HepG2 (cell line): ENCODE results near the gene INSIG1. TPM values are rescaled to one million over a fixed set of nuclear protein-coding genes. Genes with fewer than 3 reads are reported as not detected.

Experiments used
- ATAC-seq: fragments of 200-7000 bp; cut with Tn5 transposase; 3 replicates; pipeline ENCODE4 v1.9.1; 2020; ENCODE audit warnings: mild to moderate bottlenecking, moderate library complexity
- BruUV-seq: library from RNA; stranded (reverse); fragments of 400-500 nt; replicated peaks from 2 replicates; lab custom pipeline; 2021; lab: Mats Ljungman, UMichigan
- CTCF ChIA-PET: fragments of 300-600 bp; formaldehyde crosslinking; extraction: SDS; loops from one replicate; lab custom pipeline; 2021; ENCODE audit warnings: low total read pairs, inconsistent platforms, low intra/inter-chr PET ratio; lab: Yijun Ruan, JAX
- POLR2A ChIA-PET: fragments of 350-600 bp; sonication (Branson Sonifier 250); formaldehyde crosslinking; loops from one replicate; lab custom pipeline; 2020; ENCODE audit warnings: antibody characterized with exemption, inconsistent platforms; lab: Yijun Ruan, JAX
- DNase-seq: peaks from one replicate; pipeline ENCODE4 v3.0.0-alpha.2; 2015; ENCODE audit warnings: low spot score
- FAIRE-seq: peaks from 3 replicates; lab custom pipeline; 2011; peaks lifted over from hg19 to GRCh38; lab: Jason Lieb, UNC
- H2AFZ ChIP-seq: one replicate; pipeline ENCODE4 v1.6.1; 2011; ENCODE audit warnings: low read length, inconsistent platforms
- H3K27ac ChIP-seq: fragments of 300-600 bp; 3 replicates; pipeline ENCODE4 v1.8.0; 2011; ENCODE audit warnings: mixed run types, mild to moderate bottlenecking, mixed read lengths, low read length, inconsistent platforms; ENCODE audit not compliant: insufficient read depth; ENCODE audit errors: extremely low read length
- H3K27me3 ChIP-seq, 2 experiments: fragments of 200-600 bp in 1 of 2; 2 replicates in 1 of 2; 3 replicates in 1 of 2; pipeline versions ENCODE4 v1.6.0 to v1.8.0; 2011; ENCODE audit warnings: low read length in 2 of 2, mild to moderate bottlenecking in 2 of 2, moderate library complexity in 2 of 2, inconsistent platforms in 1 of 2; ENCODE audit not compliant: insufficient read depth in 2 of 2, control insufficient read depth in 1 of 2
- H3K36me3 ChIP-seq, 2 experiments: fragments of 200-600 bp in 1 of 2; replicated peaks in 1 of 2; 2 replicates in 1 of 2; 3 replicates in 1 of 2; pipeline versions ENCODE4 v1.5.1 to v1.8.0; 2011; ENCODE audit warnings: low read length in 2 of 2, inconsistent platforms in 1 of 2; ENCODE audit not compliant: insufficient read depth in 2 of 2, control insufficient read depth in 1 of 2
- H3K4me1 ChIP-seq: 2 replicates; pipeline ENCODE4 v1.5.1; 2012; ENCODE audit warnings: low read length, inconsistent platforms; ENCODE audit not compliant: insufficient read depth
- H3K4me2 ChIP-seq: 2 replicates; pipeline ENCODE4 v1.6.0; 2011; ENCODE audit warnings: low read depth, low read length, inconsistent platforms
- H3K4me3 ChIP-seq, 3 experiments: fragments of 200-600 bp in 1 of 3; sonication (generic), shearing (Covaris generic) in 1 of 3; replicated peaks in 1 of 3; 2 replicates each; pipeline ENCODE4 v1.5.1; 2011 to 2016; ENCODE audit warnings: low read length in 3 of 3, inconsistent platforms in 2 of 3, low read depth in 2 of 3, mild to moderate bottlenecking in 2 of 3, control low read depth in 1 of 3, mixed read lengths in 1 of 3; ENCODE audit not compliant: insufficient read depth in 1 of 3
- H3K79me2 ChIP-seq: one replicate; pipeline ENCODE4 v1.6.1; 2011; ENCODE audit warnings: low read length, inconsistent platforms; ENCODE audit not compliant: insufficient read depth
- H3K9ac ChIP-seq: 2 replicates; pipeline ENCODE4 v1.6.0; 2011; ENCODE audit warnings: mild to moderate bottlenecking, low read depth, low read length, inconsistent platforms; ENCODE audit not compliant: insufficient read depth
- H3K9me3 ChIP-seq: 2 replicates; pipeline ENCODE4 v1.5.1; 2012; ENCODE audit warnings: mild to moderate bottlenecking, low read length
- H4K20me1 ChIP-seq: 2 replicates; pipeline ENCODE4 v1.6.0; 2011; ENCODE audit warnings: inconsistent platforms, mild to moderate bottlenecking, low read length, moderate library complexity; ENCODE audit not compliant: insufficient read depth
- ESRRA ChIP-seq: sonication (generic); formaldehyde crosslinking; IDR thresholded peaks from 2 replicates; pipeline ENCODE4 v1.5.1; 2020; ENCODE audit warnings: mild to moderate bottlenecking, low read depth, missing genetic modification reagents
- FOSL1 ChIP-seq: sonication (generic); formaldehyde crosslinking; IDR thresholded peaks from 2 replicates; pipeline ENCODE4 v1.9.0; 2021; ENCODE audit warnings: missing genetic modification reagents, borderline replicate concordance
- MAFK ChIP-seq, 2 experiments: IDR thresholded peaks in 1 of 2; conservative IDR thresholded peaks in 1 of 2; 2 replicates each; pipeline ENCODE4 v1.6.1; 2011; ENCODE audit warnings: improper control_type of control experiment in 2 of 2, low read length in 2 of 2
- MYC ChIP-seq: sonication (generic); formaldehyde crosslinking; IDR thresholded peaks from 2 replicates; pipeline ENCODE4 v1.9.0; 2021; ENCODE audit warnings: missing genetic modification reagents, borderline replicate concordance
- ONECUT2 ChIP-seq: sonication (generic); formaldehyde crosslinking; IDR thresholded peaks from 2 replicates; pipeline ENCODE4 v1.4.0; 2020; ENCODE audit warnings: missing genetic modification reagents
- U2AF2 ChIP-seq: fragments of 200-400 bp; formaldehyde crosslinking; IDR thresholded peaks from 2 replicates; pipeline ENCODE4 v1.6.1; 2017; ENCODE audit warnings: low read depth, mild to moderate bottlenecking, low read length
- ZFP36L1 ChIP-seq: sonication (generic); formaldehyde crosslinking; IDR thresholded peaks from 2 replicates; pipeline ENCODE4 v1.8.0; 2022; ENCODE audit warnings: mild to moderate bottlenecking, missing genetic modification reagents, moderate library complexity
- ZMAT3 ChIP-seq: sonication (generic); formaldehyde crosslinking; conservative IDR thresholded peaks from 2 replicates; pipeline ENCODE4 v1.7.0; 2021; ENCODE audit warnings: missing genetic modification reagents
- ZMYM3 ChIP-seq: sonication (generic); formaldehyde crosslinking; IDR thresholded peaks from 2 replicates; pipeline ENCODE4 v1.5.1; 2020; ENCODE audit warnings: mild to moderate bottlenecking, missing genetic modification reagents
- ZNF629 ChIP-seq: sonication (generic); formaldehyde crosslinking; conservative IDR thresholded peaks from 2 replicates; pipeline ENCODE4 v1.5.0; 2020; ENCODE audit warnings: missing genetic modification reagents
- ZSCAN22 ChIP-seq: sonication (generic); formaldehyde crosslinking; IDR thresholded peaks from 2 replicates; pipeline ENCODE4 v1.4.0; 2020; ENCODE audit warnings: mild to moderate bottlenecking, missing genetic modification reagents
- ZSCAN29 ChIP-seq: sonication (generic); formaldehyde crosslinking; conservative IDR thresholded peaks from 2 replicates; pipeline ENCODE4 v1.4.0; 2020; ENCODE audit warnings: mild to moderate bottlenecking, missing genetic modification reagents
- WGBS: methylation state at CpG from one replicate; pipeline ENCODE4 v1.1.6; 2017; ENCODE audit warnings: low lambda C conversion rate; 5-methylcytosine and 5-hydroxymethylcytosine counted together
- in situ Hi-C: cut with HindIII; loops from 2 replicates; pipeline ENCODE4 v1.10.0; 2017; ENCODE audit warnings: low pct_unique_long_range_greater_than_20kb; ENCODE audit not compliant: extremely low pct_ligation_motif_present
- intact Hi-C: fragments of 100-400 bp; cut with micrococcal nuclease; formaldehyde crosslinking; loops from one replicate; pipeline ENCODE4 v1.10.0; 2022; ENCODE audit not compliant: unreplicated experiment
- polyA plus RNA-seq, 8 experiments: library from polyadenylated mRNA; depleted of rRNA in 3 of 8; stranded (reverse) in 7 of 8; unstranded in 1 of 8; fragments of >200 nt; fragmentation: Illumina TruSeq in 4 of 8; extraction: Trizol in 4 of 8; gene quantifications; 2 replicates each; pipeline versions ENCODE4 v1.2.1 to v1.2.3, GENCODE V29; 2011 to 2016; ENCODE audit warnings: low read depth in 4 of 8, missing spikeins in 1 of 8, mixed read lengths in 1 of 8; ENCODE audit not compliant: insufficient read depth in 1 of 8
- total RNA-seq, 5 experiments: library from RNA; depleted of rRNA; stranded (reverse); fragments of >200 nt; fragmentation: Illumina TruSeq; extraction: Trizol; gene quantifications; 2 replicates each; pipeline ENCODE4 v1.2.3, GENCODE V29; 2016; ENCODE audit warnings: low read depth in 1 of 5
- TF ChIP-seq, protein P1 (sequence below): IDR thresholded peaks from 2 replicates; pipeline ENCODE4 v1.6.1; 2016; ENCODE audit warnings: control low read depth
- TF ChIP-seq, protein P2 (sequence below): sonication (generic); formaldehyde crosslinking; IDR thresholded peaks from 2 replicates; pipeline ENCODE4 v1.8.1; 2023; ENCODE audit warnings: mild to moderate bottlenecking, missing genetic modification reagents

INSIG1 gene
- total and polyA plus RNA-seq, 2 of the 13 experiments (the other 11 are each of a cell fraction or from before 2014, with no cell fraction given), result 0.07 to 0.11 TPM

DNA sequence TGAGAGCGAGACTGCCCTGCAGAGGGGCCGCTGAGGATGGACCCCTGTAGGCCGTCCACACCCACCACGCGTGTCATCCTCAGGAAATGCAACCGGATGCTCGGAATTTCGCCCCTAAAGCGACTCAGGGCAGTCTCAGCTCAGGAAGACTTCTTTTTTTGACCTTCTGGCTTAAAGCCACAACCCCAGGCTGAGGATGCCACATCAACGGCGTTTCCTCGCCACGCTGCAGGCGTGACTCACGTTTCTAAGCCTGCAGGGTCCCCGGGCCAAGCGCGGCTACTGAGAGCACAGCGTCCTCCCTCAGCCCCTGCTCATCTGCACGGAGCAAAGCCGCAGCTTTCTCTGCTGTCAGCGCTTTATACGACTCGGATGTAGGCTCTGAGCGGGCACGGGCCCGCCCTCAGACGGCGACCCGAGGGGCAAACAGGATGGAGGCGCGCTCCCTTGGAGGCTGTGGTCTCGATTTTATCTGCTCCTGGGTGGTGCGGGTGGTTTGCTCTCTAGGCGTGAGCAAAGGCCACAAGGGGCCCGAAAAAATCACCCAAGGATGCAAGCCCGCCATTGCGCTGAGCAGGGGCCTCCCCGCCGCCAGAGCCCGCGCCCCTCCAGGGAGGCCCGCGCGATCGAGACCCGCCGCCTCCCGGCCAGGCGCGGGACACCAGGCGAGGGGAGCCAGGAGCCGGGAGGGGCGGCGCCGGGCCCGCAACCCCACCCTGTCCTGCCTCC, 726 bp upstream of the INSIG1 start:
- ChIA-PET POLR2A (no interaction called here), CTCF (no interaction called here)
- TF ChIP-seq MAFK (conservative IDR thresholded peaks at IDR 0.05 in 1 of 2, IDR thresholded peaks at IDR 0.05 in 1 of 2; ENCODE audit: low read length in 2 of 2) (no peak), MYC (CRISPR knock-in tag) (no peak)
- Histone ChIP-seq H3K27me3 (peaks cover 0 to 26% of the 10 kb centered on the region in 2 experiments; a peak in 4 of 5 replicates), H3K4me2 (no peak overlapping the region), H3K27ac (no peak overlapping the region), H2AFZ (no peak overlapping the region), H3K9me3 (no peaks in the 10 kb centered on the region), H4K20me1 (no peaks in the 10 kb centered on the region), H3K4me3 (no peak overlapping the region), H3K36me3 (no peaks in the 10 kb centered on the region), H3K79me2 (no peaks in the 10 kb centered on the region), H3K4me1 (no peaks in the 10 kb centered on the region), H3K9ac (no peak overlapping the region)
- intact Hi-C loops (no loop called here), in situ Hi-C loops (no loop called here)
- no peak for DNase-seq
- WGBS, result 84% methylated on average over 47 of the region's 57 CpGs
- ATAC-seq, result no peak; the same call in 2 of the 3 replicates
- no TSS peak for BruUV-seq
- FAIRE-seq, result no peak

DNA sequence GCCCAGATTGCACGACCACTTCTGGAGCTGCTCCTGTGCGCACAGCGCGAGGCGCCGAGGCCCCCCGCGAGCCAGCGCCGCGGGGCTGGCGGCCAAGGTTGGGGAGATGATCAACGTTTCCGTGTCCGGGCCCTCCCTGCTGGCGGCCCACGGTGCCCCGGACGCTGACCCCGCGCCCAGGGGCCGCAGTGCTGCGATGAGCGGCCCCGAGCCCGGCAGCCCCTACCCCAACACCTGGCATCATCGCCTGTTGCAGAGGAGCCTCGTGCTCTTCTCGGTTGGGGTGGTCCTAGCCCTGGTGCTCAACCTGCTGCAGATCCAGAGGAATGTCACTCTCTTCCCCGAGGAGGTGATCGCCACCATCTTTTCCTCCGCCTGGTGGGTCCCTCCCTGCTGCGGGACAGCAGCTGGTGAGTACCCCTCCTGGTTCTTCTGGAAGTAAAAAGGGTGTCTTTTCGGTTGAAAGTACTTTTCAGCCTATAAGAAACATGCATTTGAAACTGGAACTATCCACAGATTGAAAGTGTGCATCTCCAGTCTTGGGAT, 683 bp downstream of the INSIG1 start:
- FAIRE-seq (no peak), DNase-seq (no peak), ATAC-seq (peak; percentile 36; the same call in 2 of the 3 replicates)
- Histone ChIP-seq H4K20me1 (no peaks in the 10 kb centered on the region), H3K4me3 (no peak overlapping the region), H3K27ac (no peak overlapping the region), H3K9me3 (no peaks in the 10 kb centered on the region), H3K4me1 (no peaks in the 10 kb centered on the region), H3K9ac (no peak overlapping the region), H3K27me3 (peaks cover 0 to 27% of the 10 kb centered on the region in 2 experiments; a peak in 4 of 5 replicates), H2AFZ (no peak overlapping the region), H3K79me2 (no peaks in the 10 kb centered on the region), H3K36me3 (no peaks in the 10 kb centered on the region), H3K4me2 (no peak overlapping the region)
- BruUV-seq, result no TSS peak
- intact Hi-C loops (no loop called here), in situ Hi-C loops (no loop called here)
- ChIA-PET POLR2A (no interaction called here), CTCF (no interaction called here)
- WGBS, result 33% methylated on average over 15 of the region's 34 CpGs
- TF ChIP-seq FOSL1 (no peak), ZNF629 (CRISPR knock-in tag) (no peak), U2AF2 (no peak), ZSCAN22 (CRISPR knock-in tag) (no peak), ZSCAN29 (CRISPR knock-in tag) (no peak), ZMAT3 (CRISPR knock-in tag) (no peak), ONECUT2 (CRISPR knock-in tag) (no peak), ZMYM3 (no peak), ZFP36L1 (CRISPR knock-in tag) (no peak), ESRRA (no peak)
- TF ChIP-seq, protein P1, sequence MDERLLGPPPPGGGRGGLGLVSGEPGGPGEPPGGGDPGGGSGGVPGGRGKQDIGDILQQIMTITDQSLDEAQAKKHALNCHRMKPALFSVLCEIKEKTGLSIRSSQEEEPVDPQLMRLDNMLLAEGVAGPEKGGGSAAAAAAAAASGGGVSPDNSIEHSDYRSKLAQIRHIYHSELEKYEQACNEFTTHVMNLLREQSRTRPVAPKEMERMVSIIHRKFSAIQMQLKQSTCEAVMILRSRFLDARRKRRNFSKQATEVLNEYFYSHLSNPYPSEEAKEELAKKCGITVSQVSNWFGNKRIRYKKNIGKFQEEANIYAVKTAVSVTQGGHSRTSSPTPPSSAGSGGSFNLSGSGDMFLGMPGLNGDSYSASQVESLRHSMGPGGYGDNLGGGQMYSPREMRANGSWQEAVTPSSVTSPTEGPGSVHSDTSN (CRISPR knock-in tag), result no peak
- TF ChIP-seq, protein P2, sequence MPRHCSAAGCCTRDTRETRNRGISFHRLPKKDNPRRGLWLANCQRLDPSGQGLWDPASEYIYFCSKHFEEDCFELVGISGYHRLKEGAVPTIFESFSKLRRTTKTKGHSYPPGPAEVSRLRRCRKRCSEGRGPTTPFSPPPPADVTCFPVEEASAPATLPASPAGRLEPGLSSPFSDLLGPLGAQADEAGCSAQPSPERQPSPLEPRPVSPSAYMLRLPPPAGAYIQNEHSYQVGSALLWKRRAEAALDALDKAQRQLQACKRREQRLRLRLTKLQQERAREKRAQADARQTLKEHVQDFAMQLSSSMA (CRISPR knock-in tag), result no peak
